Gastrocnemius medialis (tissue), 4 donors: ENCODE measurements around the gene RTN4RL1.

Experiments used
- CTCF ChIP-seq, 5 experiments: fragments of 450-650 bp in 3 of 5; fragments of 200-600 bp in 2 of 5; sonication (generic) in 2 of 5; IDR thresholded peaks in 4 of 5; conservative IDR thresholded peaks in 1 of 5; 1 replicate in 4 of 5; 2 replicates in 1 of 5; pipeline ENCODE4 v1.5.1; 2016 to 2019; ENCODE audit warnings: antibody characterized with exemption in 5 of 5, mild to moderate bottlenecking in 3 of 5, moderate library complexity in 3 of 5
- POLR2A ChIP-seq, 2 donors: fragments of 450-650 bp; IDR thresholded peaks; one replicate each; pipeline ENCODE4 v1.6.1; 2017; ENCODE audit warnings: antibody characterized with exemption in 2 of 2, mild to moderate bottlenecking in 2 of 2, moderate library complexity in 2 of 2

GRCh38 chr17:1978396-1978949 lies 46.7 kb downstream of the RTN4RL1 start:
- TF ChIP-seq POLR2A (IDR thresholded peaks at IDR 0.05) (no peak), CTCF (IDR thresholded peaks at IDR 0.05 in 4 of 5, conservative IDR thresholded peaks at IDR 0.05 in 1 of 5) (no peak)
